Omental fat pad (tissue), 4 donors: ENCODE results near the gene PHGDH. TPM values are rescaled to one million over a fixed set of nuclear protein-coding genes. Genes with fewer than 3 reads are reported as not detected.
A peak's percentile ranks its signal among the peaks of the same experiment; 100 is the strongest.
"Not testable (repeated sequence)": the region's sequence is repeated elsewhere in the genome, so short reads cannot be mapped to it uniquely, and the experiment has no call there.

ENCODE experiments used
- ATAC-seq: fragments of 150-250 bp; one replicate; pipeline ENCODE4 v1.9.1; 2016; ENCODE audit warnings: mild to moderate bottlenecking, moderate library complexity; ENCODE audit not compliant: low FRiP score
- DNase-seq: peaks from one replicate; pipeline ENCODE4 v3.0.0-alpha.2; 2019; ENCODE audit warnings: low spot score
- CTCF ChIP-seq, 3 donors: fragments of 450-650 bp; IDR thresholded peaks; one replicate each; pipeline ENCODE4 v1.5.1; 2016 to 2017; ENCODE audit warnings: antibody characterized with exemption in 3 of 3, mild to moderate bottlenecking in 3 of 3, moderate library complexity in 2 of 3
- total RNA-seq, 4 donors: library from RNA; depleted of rRNA; stranded (reverse); fragments of >200 nt; gene quantifications; one replicate each; pipeline ENCODE4 v1.1.0, GENCODE V29; 2016

The PHGDH gene
- total RNA-seq, 4 donors from 2014 or later = 21.5 to 95.4 (median 28.4) TPM

GRCh38 chr1:119681560-119681959 lies 30.2 kb upstream of the PHGDH start:
- no peak for TF ChIP-seq CTCF (IDR thresholded peaks at IDR 0.05)
- ATAC-seq = no peak
- DNase-seq = no peak

- no peak for TF ChIP-seq CTCF (IDR thresholded peaks at IDR 0.05)
- DNase-seq (no peak), ATAC-seq (no peak)
Measured at GRCh38 chr1:119682141-119682540, 29.6 kb upstream of the PHGDH start.

GRCh38 chr1:119683893-119684292 lies 27.8 kb upstream of the PHGDH start:
- DNase-seq (no peak), ATAC-seq (no peak)
- TF ChIP-seq CTCF (IDR thresholded peaks at IDR 0.05) = no peak

GRCh38 chr1:119686661-119687060 lies 25.1 kb upstream of the PHGDH start:
- peak; percentile 32 for ATAC-seq
- no peak for TF ChIP-seq CTCF (IDR thresholded peaks at IDR 0.05)
- no peak for DNase-seq

GRCh38 chr1:119687434-119688079 lies 24.2 kb upstream of the PHGDH start:
- TF ChIP-seq CTCF (IDR thresholded peaks at IDR 0.05) = no peak
- ATAC-seq (no peak), DNase-seq (no peak)

GRCh38 chr1:119688810-119689209 lies 22.9 kb upstream of the PHGDH start:
- TF ChIP-seq CTCF (IDR thresholded peaks at IDR 0.05) = no peak
- no peak for DNase-seq
- ATAC-seq = no peak

- ATAC-seq = no peak
- TF ChIP-seq CTCF (IDR thresholded peaks at IDR 0.05) = no peak
- DNase-seq = no peak
Measured at GRCh38 chr1:119689511-119689910, 22.2 kb upstream of the PHGDH start.

GRCh38 chr1:119696863-119697262 lies 14.9 kb upstream of the PHGDH start:
- not testable (repeated sequence) for ATAC-seq, DNase-seq
